GM19452 (cell line): ENCODE measurements around the gene ZFR2.
"Not testable (repeated sequence)": the region's sequence is repeated elsewhere in the genome, so short reads cannot be mapped to it uniquely, and the experiment has no call there.

Experiments used
- ATAC-seq: cut with Tn5 transposase; IDR thresholded peaks from one replicate; pipeline ENCODE4 v1.9.1; 2021; ENCODE audit not compliant: unreplicated experiment

Gene ZFR2

GRCh38 chr19:3758297-3758696, 110.5 kb downstream of the ZFR2 start:
- ATAC-seq, result not testable (repeated sequence)

GRCh38 chr19:3757705-3758104, 111.1 kb downstream of the ZFR2 start:
- not testable (repeated sequence) for ATAC-seq
